Endothelial cell of umbilical vein (primary cell): ENCODE results near the gene PAAF1. TPM values are rescaled to one million over a fixed set of nuclear protein-coding genes. Genes with fewer than 3 reads are reported as not detected.
"Not testable (repeated sequence)": the region's sequence is repeated elsewhere in the genome, so short reads cannot be mapped to it uniquely, and the experiment has no call there.

Experiments used
- BruUV-seq: library from RNA; stranded (reverse); fragments of 400-500 nt; replicated peaks from 2 replicates; lab custom pipeline; 2021; lab: Mats Ljungman, UMichigan
- CTCF ChIA-PET: fragments of 300-600, 350-600 bp; sonication (Branson Sonifier 250); formaldehyde crosslinking; loops from one replicate; lab custom pipeline; 2021; ENCODE audit warnings: antibody characterized with exemption, inconsistent platforms; lab: Charles Lee
- POLR2A ChIA-PET: fragments of 300-600, 350-600 bp; sonication (Branson Sonifier 250); formaldehyde crosslinking; loops from one replicate; lab custom pipeline; 2021; ENCODE audit warnings: antibody characterized with exemption, inconsistent platforms; lab: Charles Lee
- DNase-seq: peaks from one replicate; pipeline ENCODE4 v3.0.0-alpha.2; 2011; ENCODE audit warnings: low read depth, low spot score
- FAIRE-seq: peaks from 2 replicates; lab custom pipeline; 2011; peaks lifted over from hg19 to GRCh38; lab: Jason Lieb, UNC
- H2AFZ ChIP-seq: 2 replicates; pipeline ENCODE4 v1.6.0; 2012; ENCODE audit warnings: low read depth, low read length, control low read depth, inconsistent platforms
- H3K27ac ChIP-seq: 2 replicates; pipeline ENCODE4 v1.5.1; 2011; ENCODE audit warnings: low read depth, mild to moderate bottlenecking, control low read depth, low read length, moderate library complexity; ENCODE audit not compliant: insufficient read depth
- H3K27me3 ChIP-seq, 2 experiments: 2 replicates each; pipeline versions ENCODE4 v1.6.0 to v1.6.1; 2011; ENCODE audit warnings: low read length in 2 of 2, mixed read lengths in 1 of 2; ENCODE audit not compliant: control insufficient read depth in 2 of 2, insufficient read depth in 2 of 2
- H3K36me3 ChIP-seq, 2 experiments: 2 replicates in 1 of 2; 3 replicates in 1 of 2; pipeline ENCODE4 v1.5.1; 2011; ENCODE audit warnings: low read length in 2 of 2, mild to moderate bottlenecking in 1 of 2, moderate library complexity in 1 of 2; ENCODE audit not compliant: control insufficient read depth in 2 of 2, insufficient read depth in 2 of 2; ENCODE audit errors: extremely low read depth in 1 of 2
- H3K4me1 ChIP-seq: 3 replicates; pipeline ENCODE4 v1.5.1; 2011; ENCODE audit warnings: mild to moderate bottlenecking, low read length; ENCODE audit not compliant: control insufficient read depth, insufficient read depth; ENCODE audit errors: extremely low read depth
- H3K4me2 ChIP-seq: 2 replicates; pipeline ENCODE4 v1.6.1; 2011; ENCODE audit warnings: low read length, control low read depth, mixed read lengths; ENCODE audit not compliant: insufficient read depth
- H3K4me3 ChIP-seq, 3 experiments: fragments of 200-600 bp in 1 of 3; sonication (generic), shearing (Covaris generic) in 1 of 3; replicated peaks in 1 of 3; 2 replicates each; pipeline ENCODE4 v1.5.1; 2011 to 2016; ENCODE audit warnings: control low read depth in 3 of 3, low read length in 3 of 3, mild to moderate bottlenecking in 2 of 3, inconsistent platforms in 1 of 3, low read depth in 1 of 3, moderate library complexity in 1 of 3; ENCODE audit not compliant: insufficient read depth in 1 of 3
- H3K79me2 ChIP-seq: 2 replicates; pipeline ENCODE4 v1.6.0; 2012; ENCODE audit warnings: low read length, inconsistent platforms; ENCODE audit not compliant: control insufficient read depth, insufficient read depth
- H3K9ac ChIP-seq: replicated peaks from 2 replicates; pipeline ENCODE3; 2011; ENCODE audit warnings: low read length, control low read depth; ENCODE audit not compliant: insufficient read depth; ENCODE audit errors: extremely low read depth
- H3K9me1 ChIP-seq: replicated peaks from 3 replicates; pipeline ENCODE4 v1.6.0; 2011; ENCODE audit warnings: mild to moderate bottlenecking, low read length; ENCODE audit not compliant: control insufficient read depth, insufficient read depth; ENCODE audit errors: extremely low read depth
- H3K9me3 ChIP-seq: replicated peaks from 2 replicates; pipeline ENCODE4 v1.5.1; 2012; ENCODE audit warnings: low read length, inconsistent platforms; ENCODE audit not compliant: control insufficient read depth, insufficient read depth
- H4K20me1 ChIP-seq: replicated peaks from 2 replicates; pipeline ENCODE3; 2011; ENCODE audit warnings: mild to moderate bottlenecking, low read length; ENCODE audit not compliant: control insufficient read depth, insufficient read depth; ENCODE audit errors: extremely low read depth
- EZH2 ChIP-seq: IDR thresholded peaks from 2 replicates; pipeline ENCODE4 v1.6.1; 2012; ENCODE audit warnings: borderline replicate concordance, low read depth, mild to moderate bottlenecking, moderate library complexity, low read length, inconsistent platforms; ENCODE audit not compliant: severe bottlenecking
- FOS ChIP-seq: IDR thresholded peaks from 2 replicates; pipeline ENCODE4 v1.6.1; 2011; ENCODE audit warnings: mild to moderate bottlenecking, low read length, moderate library complexity, borderline replicate concordance; ENCODE audit not compliant: insufficient read depth
- GATA2 ChIP-seq: IDR thresholded peaks from 2 replicates; pipeline ENCODE4 v1.7.0; 2011; ENCODE audit warnings: low read depth, mild to moderate bottlenecking, moderate library complexity, mixed read lengths, low read length; ENCODE audit not compliant: insufficient read length, insufficient read depth
- JUN ChIP-seq: IDR thresholded peaks from 2 replicates; pipeline ENCODE4 v1.6.1; 2011; ENCODE audit warnings: borderline replicate concordance, low read depth; ENCODE audit not compliant: insufficient read length, insufficient read depth
- MAX ChIP-seq: IDR thresholded peaks from 2 replicates; pipeline ENCODE4 v1.6.1; 2011; ENCODE audit not compliant: insufficient read depth, insufficient read length
- MYC ChIP-seq: IDR thresholded peaks from one replicate; pipeline ENCODE4 v1.6.1; 2011; ENCODE audit warnings: mild to moderate bottlenecking, low read depth, low read length
- POLR2A ChIP-seq: IDR thresholded peaks from 2 replicates; pipeline ENCODE4 v1.6.1; 2012; ENCODE audit warnings: low read depth, mild to moderate bottlenecking, control low read depth, low read length
- POLR2AphosphoS5 ChIP-seq: IDR thresholded peaks from 2 replicates; pipeline ENCODE4 v1.6.1; 2012; ENCODE audit warnings: low read depth, mild to moderate bottlenecking, control low read depth, low read length, moderate library complexity; ENCODE audit not compliant: insufficient read depth
- dilution Hi-C: fragments of 300-500 bp; cut with MboI; formaldehyde crosslinking; loops from one replicate; pipeline ENCODE4 v1.15.0; 2019; ENCODE audit warnings: low sequenced_read_pairs; ENCODE audit not compliant: extremely low pct_ligation_motif_present
- intact Hi-C: fragments of 100-400 bp; cut with micrococcal nuclease; formaldehyde crosslinking; loops from one replicate; pipeline ENCODE4 v1.10.0; 2022
- polyA plus RNA-seq, 4 experiments: library from polyadenylated mRNA; depleted of rRNA in 3 of 4; stranded (reverse) in 3 of 4; unstranded in 1 of 4; fragments of >200 nt; gene quantifications; 2 replicates each; pipeline versions ENCODE4 v1.2.1 to v1.2.3, GENCODE V29; 2011 to 2012; ENCODE audit warnings: missing spikeins in 1 of 4
- total RNA-seq: library from RNA; stranded (reverse); gene quantifications from 2 replicates; pipeline ENCODE4 v1.2.3, GENCODE V29; 2021
- TF ChIP-seq, protein P1 (sequence below), 2 donors: IDR thresholded peaks; 1 replicate in 1 of 2; 2 replicates in 1 of 2; pipeline ENCODE4 v1.5.1; 2011; ENCODE audit warnings: low read length in 2 of 2, mild to moderate bottlenecking in 2 of 2, moderate library complexity in 2 of 2, control low read depth in 1 of 2, inconsistent platforms in 1 of 2, low read depth in 1 of 2; ENCODE audit not compliant: insufficient read depth in 1 of 2; ENCODE audit errors: extremely low read depth in 1 of 2

The PAAF1 gene
- total and polyA plus RNA-seq, 2 donors (not counting 3 experiments of a cell fraction or from before 2014, with no cell fraction given), result 9.8 to 16.1 TPM

GRCh38 chr11:73878771-73879170, 2.0 kb downstream of the PAAF1 start:
- BruUV-seq, result no TSS peak
- H3K27ac ChIP-seq, result no peak overlapping the region
- DNase-seq (no peak), FAIRE-seq (no peak)
- no peak overlapping the region for H2AFZ ChIP-seq
- no peaks in the 10 kb centered on the region for H3K9me1 ChIP-seq
- no peaks in the 10 kb centered on the region for H3K9me3 ChIP-seq
- H4K20me1 ChIP-seq, result no peaks in the 10 kb centered on the region
- no peak overlapping the region for H3K4me2 ChIP-seq
- no peak overlapping the region for H3K4me3 ChIP-seq
- H3K4me1 ChIP-seq, result peaks cover 16% of the 10 kb centered on the region
- ChIA-PET POLR2A (no interaction called here), CTCF (interaction anchor here (0.9 kb wide), 1 partner anchor 146 kb away, joined by 3 read pairs; no protein-coding TSS in a partner anchor)
- no peak overlapping the region for H3K9ac ChIP-seq
- dilution Hi-C loops, result no loop called here
- TF ChIP-seq POLR2AphosphoS5 (no peak), MYC (no peak), FOS (no peak), POLR2A (no peak), MAX (no peak), EZH2 (no peak), JUN (no peak), GATA2 (no peak)
- TF ChIP-seq, protein P1, sequence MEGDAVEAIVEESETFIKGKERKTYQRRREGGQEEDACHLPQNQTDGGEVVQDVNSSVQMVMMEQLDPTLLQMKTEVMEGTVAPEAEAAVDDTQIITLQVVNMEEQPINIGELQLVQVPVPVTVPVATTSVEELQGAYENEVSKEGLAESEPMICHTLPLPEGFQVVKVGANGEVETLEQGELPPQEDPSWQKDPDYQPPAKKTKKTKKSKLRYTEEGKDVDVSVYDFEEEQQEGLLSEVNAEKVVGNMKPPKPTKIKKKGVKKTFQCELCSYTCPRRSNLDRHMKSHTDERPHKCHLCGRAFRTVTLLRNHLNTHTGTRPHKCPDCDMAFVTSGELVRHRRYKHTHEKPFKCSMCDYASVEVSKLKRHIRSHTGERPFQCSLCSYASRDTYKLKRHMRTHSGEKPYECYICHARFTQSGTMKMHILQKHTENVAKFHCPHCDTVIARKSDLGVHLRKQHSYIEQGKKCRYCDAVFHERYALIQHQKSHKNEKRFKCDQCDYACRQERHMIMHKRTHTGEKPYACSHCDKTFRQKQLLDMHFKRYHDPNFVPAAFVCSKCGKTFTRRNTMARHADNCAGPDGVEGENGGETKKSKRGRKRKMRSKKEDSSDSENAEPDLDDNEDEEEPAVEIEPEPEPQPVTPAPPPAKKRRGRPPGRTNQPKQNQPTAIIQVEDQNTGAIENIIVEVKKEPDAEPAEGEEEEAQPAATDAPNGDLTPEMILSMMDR (IDR thresholded peaks at IDR 0.05; ENCODE audit: extremely low read depth in 1 of 2, insufficient read depth in 1 of 2, low read depth in 1 of 2, low read length in 2 of 2), result no peak
- intact Hi-C loops, result loop anchor here (5.0 kb wide), 1 partner anchor 116 kb away; the partner anchor contains the start of gene RAB6A
- H3K36me3 ChIP-seq, result peaks cover 0 to 3% of the 10 kb centered on the region in 2 experiments
- H3K27me3 ChIP-seq, result no peaks in the 10 kb centered on the region
- H3K79me2 ChIP-seq, result peaks cover 31% of the 10 kb centered on the region

GRCh38 chr11:73880449-73880848, 3.6 kb downstream of the PAAF1 start:
- peaks cover 15% of the 10 kb centered on the region for H3K79me2 ChIP-seq
- H3K27me3 ChIP-seq, DNase-seq, CTCF ChIA-PET, dilution Hi-C loops, FAIRE-seq, H3K4me2 ChIP-seq, POLR2A ChIA-PET, H3K9ac ChIP-seq, intact Hi-C loops, H3K9me1 ChIP-seq, H4K20me1 ChIP-seq, H3K27ac ChIP-seq, H3K4me1 ChIP-seq, H3K4me3 ChIP-seq, BruUV-seq, H2AFZ ChIP-seq, H3K36me3 ChIP-seq, H3K9me3 ChIP-seq: not testable (repeated sequence)
